ELR (cell line): Measurements from ENCODE around the gene NCK2.

ENCODE experiments used
- DNase-seq: peaks from one replicate; pipeline ENCODE4 v3.0.0-alpha.2; 2015; ENCODE audit warnings: low read depth

Gene NCK2

GRCh38 chr2:105744909-105745853 is at the start of gene NCK2:
Gene NCK2, plus strand, starts transcription at chr2:105744912. Its CDS starts 110,152 bp downstream, at chr2:105855064.
- peak; percentile 57 for DNase-seq

- DNase-seq: no peak
Observed at GRCh38 chr2:105697781-105698449, 46.8 kb upstream of the NCK2 start.

GRCh38 chr2:105698820-105699219 is 45.9 kb upstream of the NCK2 start:
- DNase-seq: no peak

DNA sequence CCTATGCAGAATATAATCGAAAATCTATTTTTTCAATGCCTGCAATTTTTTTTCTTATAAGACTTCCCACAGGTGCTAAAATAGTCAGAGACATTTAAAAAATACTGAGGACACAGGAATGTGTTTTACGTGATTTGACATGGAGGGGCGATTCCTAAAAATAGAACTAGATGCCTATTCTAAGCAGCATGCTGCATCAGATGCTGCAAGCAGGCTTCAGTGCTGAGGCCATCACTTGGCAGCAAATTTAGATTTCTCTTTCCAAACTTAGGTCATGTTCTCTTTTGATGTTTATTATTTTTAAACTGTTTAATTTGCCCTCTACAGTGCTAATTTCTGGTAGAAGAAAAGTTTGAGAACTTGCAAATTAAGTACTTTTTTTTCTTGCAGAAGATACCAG is 43.7 kb upstream of the NCK2 start:
- no peak for DNase-seq

GRCh38 chr2:105708697-105709096 is 36.0 kb upstream of the NCK2 start:
- no peak for DNase-seq

GRCh38 chr2:105711394-105711793 is 33.3 kb upstream of the NCK2 start:
- DNase-seq: no peak

DNA sequence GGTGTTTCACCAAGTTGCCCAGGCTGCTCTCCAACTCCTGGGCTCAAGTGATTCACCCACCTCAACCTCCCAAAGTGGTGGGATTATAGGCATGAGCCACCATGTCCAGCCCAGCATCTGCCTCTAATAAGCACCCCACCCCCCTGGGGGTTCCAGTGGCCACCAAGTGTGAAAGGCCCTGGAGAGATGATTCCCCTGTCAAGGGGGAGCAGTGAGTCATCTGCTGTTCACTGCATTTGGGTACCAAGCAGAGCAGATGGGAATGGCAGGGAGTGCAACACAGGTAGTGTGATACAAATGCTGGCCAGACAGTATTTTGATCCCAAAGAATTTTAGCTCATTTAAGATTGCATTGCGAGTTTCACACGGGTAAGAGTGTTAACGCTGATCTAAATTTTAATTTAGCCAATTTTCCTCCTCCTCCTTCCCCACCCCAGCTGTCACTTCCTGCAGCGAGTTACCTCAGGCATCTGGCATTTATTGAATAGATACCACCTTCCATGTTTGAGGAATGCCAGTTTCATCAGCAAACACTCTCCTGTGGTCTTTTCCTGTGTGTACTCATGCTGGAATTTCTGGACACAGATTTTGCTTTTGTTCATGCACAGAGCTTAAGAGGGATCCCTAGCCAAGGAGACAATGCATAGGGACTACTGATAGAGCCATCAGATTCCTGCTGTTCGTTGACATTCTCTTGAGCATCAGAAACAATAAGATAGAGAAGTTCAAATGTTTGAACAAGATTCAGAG is 32.4 kb upstream of the NCK2 start:
- DNase-seq: peak; percentile 39

- peak; percentile 67 for DNase-seq
Observed at GRCh38 chr2:105712981-105713596, 31.6 kb upstream of the NCK2 start.

GRCh38 chr2:105714141-105714540 is 30.6 kb upstream of the NCK2 start:
- no peak for DNase-seq

- DNase-seq: no peak
Observed at GRCh38 chr2:105718846-105719481, 25.7 kb upstream of the NCK2 start.

DNA sequence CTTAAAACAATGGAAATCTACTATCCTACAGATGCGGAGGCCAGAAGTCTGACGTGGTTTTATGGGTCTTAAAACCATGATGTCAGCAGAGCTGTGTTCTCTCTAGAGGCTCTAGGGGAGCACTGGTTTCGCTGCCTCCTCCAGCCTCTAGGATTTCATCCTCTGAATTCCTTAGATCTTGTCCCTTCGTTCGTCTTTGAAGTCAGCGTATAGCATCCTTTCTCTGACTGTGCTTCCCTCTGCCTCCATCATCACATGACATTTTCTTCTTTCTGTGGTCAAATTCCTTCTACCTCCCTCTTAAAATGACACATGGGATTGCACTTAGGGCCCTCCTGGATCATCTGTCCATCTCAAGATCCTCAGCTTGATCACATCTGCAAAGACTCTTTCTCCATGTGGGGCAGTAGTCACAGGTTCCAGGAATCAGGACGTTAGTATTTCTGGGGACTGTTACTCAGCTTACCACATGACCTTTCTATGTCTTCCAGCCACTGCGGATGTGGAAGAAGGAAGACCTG is 22.7 kb upstream of the NCK2 start:
- no peak for DNase-seq

- no peak for DNase-seq
Observed at GRCh38 chr2:105722726-105723297, 21.9 kb upstream of the NCK2 start.

DNA sequence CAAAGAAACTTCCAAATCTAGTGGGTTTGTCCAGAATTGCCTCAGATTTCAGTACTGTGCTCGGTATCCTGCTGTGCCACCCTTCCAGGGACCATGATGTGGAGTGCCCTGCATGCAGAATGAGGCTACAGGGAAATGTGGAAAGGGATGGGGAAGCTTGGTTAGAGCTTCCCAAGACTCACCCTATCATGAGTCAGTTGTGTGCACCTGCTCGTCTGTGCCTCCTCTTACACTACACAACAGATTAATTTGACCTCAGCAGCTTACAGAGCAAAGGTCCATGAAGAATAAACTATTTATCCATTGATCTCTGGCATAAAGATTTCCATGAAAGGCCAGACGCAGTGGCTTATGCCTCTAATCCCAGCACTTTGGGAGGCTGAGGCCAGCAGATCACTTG is 21.3 kb upstream of the NCK2 start:
- no peak for DNase-seq

DNA sequence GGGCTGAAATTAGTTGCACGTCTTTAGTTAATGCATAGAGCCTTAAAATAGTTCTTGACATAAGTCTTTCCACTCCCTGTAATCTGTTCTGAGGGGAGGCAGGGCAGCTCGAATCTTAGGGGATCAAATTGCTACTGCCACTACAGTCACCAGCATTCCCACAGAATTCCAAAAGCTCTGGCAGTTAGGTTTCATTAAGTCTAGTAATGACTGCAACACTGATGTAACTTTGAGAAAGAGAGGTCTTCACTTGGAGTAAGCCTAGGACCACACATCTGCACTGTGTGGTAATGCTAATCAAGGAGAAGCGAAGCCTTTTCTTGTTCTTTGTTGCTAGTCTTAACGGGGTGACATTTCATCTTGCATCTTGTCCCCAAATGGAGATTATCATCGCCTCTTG is 19.3 kb upstream of the NCK2 start:
- no peak for DNase-seq

- no peak for DNase-seq
Observed at GRCh38 chr2:105730170-105730569, 14.5 kb upstream of the NCK2 start.

GRCh38 chr2:105731511-105731910 is 13.2 kb upstream of the NCK2 start:
- DNase-seq: no peak

DNA sequence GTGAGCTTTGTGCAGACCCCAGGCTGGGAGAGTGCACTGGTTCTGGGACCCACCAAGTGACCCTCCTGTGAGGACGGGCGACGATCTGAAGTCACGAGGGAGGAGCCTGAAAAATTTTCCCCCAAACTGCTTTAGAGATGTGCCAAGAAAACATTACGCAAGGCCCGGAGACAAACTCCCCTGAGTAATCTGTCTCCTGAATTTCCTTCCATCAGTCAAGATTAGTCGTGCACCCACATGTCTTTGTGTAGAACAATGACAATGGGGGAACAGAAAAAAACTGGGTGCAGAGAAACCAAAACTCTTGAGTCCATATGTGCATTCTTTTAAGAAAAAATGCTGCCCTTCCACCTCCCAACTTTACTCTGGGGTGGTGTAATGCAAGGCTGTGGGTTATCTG is 12.6 kb upstream of the NCK2 start:
- no peak for DNase-seq

GRCh38 chr2:105732955-105733607 is 11.6 kb upstream of the NCK2 start:
- no peak for DNase-seq

DNA sequence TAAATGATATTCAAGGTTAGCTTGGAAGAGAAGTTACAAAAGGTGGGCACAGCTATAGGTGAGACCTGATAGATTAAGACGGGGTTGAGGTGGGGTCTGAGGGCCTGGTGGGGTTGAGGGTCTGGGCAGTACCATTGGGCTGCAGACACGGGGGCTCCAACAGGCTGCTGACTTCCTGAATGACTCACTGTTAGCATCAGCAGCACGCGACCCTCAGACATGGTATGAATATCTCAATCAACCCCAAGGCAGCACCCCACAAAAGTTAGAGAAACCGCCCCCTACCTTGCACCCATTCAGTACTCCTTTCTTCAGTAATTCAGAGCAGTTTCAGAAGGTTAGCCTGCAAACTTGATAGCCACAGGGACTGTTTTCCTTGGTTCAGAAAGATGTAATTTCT is 10.8 kb upstream of the NCK2 start:
- DNase-seq: no peak

- peak; percentile 77 for DNase-seq
Observed at GRCh38 chr2:105734762-105735538, 9.8 kb upstream of the NCK2 start.
